Stimulated activated CD4-positive, alpha-beta T cell treated with anti-CD3 and anti-CD28 coated beads, TNF-alpha, amount 100 ng/mL, for 48 hours (primary cell): ENCODE measurements around the gene STIL.

Experiments
- DNase-seq, 3 donors: peaks; one replicate each; pipeline ENCODE4 v3.0.0-alpha.2; 2020; ENCODE audit warnings: low read depth in 3 of 3

The STIL gene

GRCh38 chr1:47235241-47235681, 78.7 kb downstream of the STIL start:
- DNase-seq, result no peak

GRCh38 chr1:47233186-47233585, 80.8 kb downstream of the STIL start:
- DNase-seq, result no peak

GRCh38 chr1:47232187-47232874, 81.6 kb downstream of the STIL start, which contains the start of gene TAL1:
Gene TAL1 (minus strand): TSS chr1:47232225. CDS start chr1:47225888, 6,337 bp downstream.
- DNase-seq, result no peak

GRCh38 chr1:47231301-47232186, 82.4 kb downstream of the STIL start:
- DNase-seq, result no peak

GRCh38 chr1:47230692-47231300, 83.2 kb downstream of the STIL start:
- DNase-seq, result no peak

- no peak for DNase-seq
Observed at GRCh38 chr1:47229886-47230691, 83.9 kb downstream of the STIL start.

GRCh38 chr1:47229031-47229885, 84.7 kb downstream of the STIL start:
- no peak for DNase-seq

- no peak for DNase-seq
Observed at GRCh38 chr1:47228644-47229030, 85.3 kb downstream of the STIL start.

GRCh38 chr1:47227341-47228232, 86.4 kb downstream of the STIL start:
- DNase-seq, result no peak

- DNase-seq, result no peak
Observed at GRCh38 chr1:47226839-47227215, 87.1 kb downstream of the STIL start.

- DNase-seq, result no peak
Observed at GRCh38 chr1:47226121-47226838, 87.7 kb downstream of the STIL start.

- no peak for DNase-seq
Observed at GRCh38 chr1:47225430-47226100, 88.4 kb downstream of the STIL start.

GRCh38 chr1:47224676-47225399, 89.1 kb downstream of the STIL start:
- DNase-seq, result no peak

- no peak for DNase-seq
Observed at GRCh38 chr1:47223921-47224675, 89.8 kb downstream of the STIL start.

GRCh38 chr1:47223174-47223920, 90.6 kb downstream of the STIL start:
- DNase-seq, result no peak

- DNase-seq, result no peak
Observed at GRCh38 chr1:47222476-47222875, 91.5 kb downstream of the STIL start.
